Coronary artery (tissue), 2 donors: ENCODE results near the gene FES.

Experiments used
- DNase-seq: peaks from one replicate; pipeline ENCODE4 v3.0.0-alpha.2; 2017; ENCODE audit warnings: low spot score
- H3K27ac ChIP-seq, 2 donors: fragments of 200-600 bp; sonication (generic); one replicate each; pipeline ENCODE4 v1.5.1; 2016 to 2019
- H3K4me3 ChIP-seq: fragments of 200-600 bp; sonication (generic); 2 replicates; pipeline ENCODE4 v1.5.1; 2016; ENCODE audit warnings: mild to moderate bottlenecking, moderate library complexity
- CTCF ChIP-seq: fragments of 200-600 bp; sonication (generic); IDR thresholded peaks from one replicate; pipeline ENCODE4 v1.5.1; 2019; ENCODE audit warnings: antibody characterized with exemption

FES gene

GRCh38 chr15:90939756-90940155, 55.5 kb downstream of the FES start:
- TF ChIP-seq CTCF = no peak
- H3K4me3 ChIP-seq = no peak overlapping the region
- no peak for DNase-seq
- H3K27ac ChIP-seq = no peak overlapping the region

- TF ChIP-seq CTCF = no peak
- Histone ChIP-seq H3K4me3 (no peak overlapping the region), H3K27ac (no peak overlapping the region)
- peak; percentile 62 for DNase-seq
These were observed 56.7 kb downstream of the FES start for GRCh38 chr15:90941038-90941437.

- Histone ChIP-seq H3K4me3 (no peak overlapping the region), H3K27ac (no peak overlapping the region)
- no peak for TF ChIP-seq CTCF
- DNase-seq = peak; percentile 56
These were observed 58.2 kb downstream of the FES start for GRCh38 chr15:90942354-90943120.

GRCh38 chr15:90945091-90945490, 60.8 kb downstream of the FES start:
- no peak for DNase-seq
- no peak for TF ChIP-seq CTCF
- Histone ChIP-seq H3K4me3 (no peak overlapping the region), H3K27ac (no peak overlapping the region)
